Kidney (tissue), 14 donors: Measurements from ENCODE around the gene SPINT2. TPM values are rescaled to one million over a fixed set of nuclear protein-coding genes. Genes with fewer than 3 reads are reported as not detected.
A peak's percentile ranks its signal among the peaks of the same experiment; 100 is the strongest.

Experiments used
- DNase-seq, 5 donors: peaks; one replicate each; pipeline ENCODE4 v3.0.0-alpha.2; 2013 to 2020
- FAIRE-seq: peaks from 2 replicates; lab custom pipeline; 2012; peaks lifted over from hg19 to GRCh38; lab: Jason Lieb, UNC
- H3K27ac ChIP-seq, 2 donors: one replicate each; pipeline ENCODE4 v1.7.0; 2013; ENCODE audit warnings: low read depth in 2 of 2, low read length in 2 of 2, inconsistent platforms in 1 of 2
- H3K27me3 ChIP-seq: one replicate; pipeline ENCODE4 v1.7.1; 2013; ENCODE audit warnings: low read length, inconsistent platforms; ENCODE audit not compliant: control insufficient read depth, insufficient read depth
- H3K36me3 ChIP-seq, 3 donors: one replicate each; pipeline versions ENCODE4 v1.7.0 to v1.7.1; 2013; ENCODE audit warnings: low read length in 3 of 3, control low read depth in 1 of 3, inconsistent platforms in 1 of 3; ENCODE audit not compliant: insufficient read depth in 3 of 3, control insufficient read depth in 2 of 3
- H3K4me1 ChIP-seq, 3 donors: one replicate each; pipeline versions ENCODE4 v1.7.0 to v1.7.1; 2013; ENCODE audit warnings: low read length in 3 of 3, inconsistent platforms in 1 of 3, low read depth in 1 of 3; ENCODE audit not compliant: control insufficient read depth in 2 of 3, insufficient read depth in 2 of 3
- H3K4me3 ChIP-seq, 3 donors: one replicate each; pipeline versions ENCODE4 v1.7.0 to v1.8.1; 2013; ENCODE audit warnings: low read length in 3 of 3, control low read depth in 1 of 3, inconsistent platforms in 1 of 3
- H3K9ac ChIP-seq, 3 donors: one replicate each; pipeline versions ENCODE4 v1.7.0 to v1.7.1; 2013; ENCODE audit warnings: low read length in 3 of 3, control low read depth in 1 of 3, inconsistent platforms in 1 of 3
- H3K9me3 ChIP-seq, 3 donors: one replicate each; pipeline versions ENCODE4 v1.7.0 to v1.7.1; 2013; ENCODE audit warnings: low read length in 3 of 3, control low read depth in 1 of 3, inconsistent platforms in 1 of 3; ENCODE audit not compliant: control insufficient read depth in 2 of 3, insufficient read depth in 1 of 3
- intact Hi-C: fragments of 100-400 bp; cut with DNase I; formaldehyde crosslinking; loops from one replicate; pipeline ENCODE4 v1.11.1; 2022
- polyA plus RNA-seq: library from polyadenylated mRNA; stranded (reverse); fragments of 350-450 nt; fragmentation: Illumina TruSeq; extraction: RNeasy Lipid Tissue Mini Kit (QIAGEN cat#74804); gene quantifications from one replicate; pipeline ENCODE4 v1.2.3, GENCODE V29; 2014; ENCODE audit warnings: low read depth, low replicate concordance; ENCODE audit not compliant: insufficient read depth
- total RNA-seq: library from RNA; stranded (reverse); fragmentation: NEBNext Ultra II Directional; extraction: Animal tissue kit (Norgen Biotek cat#: 25700); gene quantifications from one replicate; pipeline ENCODE4 v1.2.1, GENCODE V29; 2021
- TF ChIP-seq, protein P1 (sequence below): IDR thresholded peaks from 3 replicates; pipeline ENCODE4 v1.5.1; 2012; ENCODE audit warnings: mild to moderate bottlenecking, moderate library complexity, borderline replicate concordance; ENCODE audit not compliant: insufficient read depth; ENCODE audit errors: extremely low read depth
- donor health status: control.
- donor health status: control.
- donor health status: control.
- donor health status: control.
- donor health status: control.
- donor health status: DM: yes; HTN: yes; CAD: no.
- donor health status: Normal renal cell carcinoma (clear cell type).

The SPINT2 gene
- total and polyA plus RNA-seq, 2 donors from 2014 or later: 381 to 425 TPM

DNA sequence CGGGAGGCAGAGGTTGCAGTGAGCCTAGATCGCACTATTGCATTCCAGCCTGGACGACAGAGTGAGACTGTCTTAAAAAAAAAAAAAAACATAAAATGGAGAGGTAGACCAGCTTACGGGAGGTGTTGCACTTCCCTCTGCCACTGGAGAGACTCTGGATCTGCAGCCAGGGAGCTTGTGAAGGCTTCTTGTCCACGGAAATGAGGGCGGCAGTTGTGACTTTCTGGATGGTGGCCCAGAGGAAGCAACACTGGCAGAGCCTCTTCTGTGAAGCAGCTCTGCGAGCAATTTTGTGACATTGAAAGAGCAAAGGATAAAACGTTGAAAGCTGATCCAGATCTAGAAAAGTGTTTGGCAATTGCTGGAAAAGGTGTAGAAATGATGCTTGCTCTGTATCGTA lies 10.4 kb downstream of the SPINT2 start:
- H3K27me3 ChIP-seq: no peaks in the 10 kb centered on the region
- H3K36me3 ChIP-seq: no peaks in the 10 kb centered on the region
- no peaks in the 10 kb centered on the region for H3K9me3 ChIP-seq
- H3K27ac ChIP-seq: peak overlapping the region in 1 of 2 donors; percentile 13
- FAIRE-seq (no peak), DNase-seq (no peak)
- no peak overlapping the region for H3K4me3 ChIP-seq
- intact Hi-C loops: no loop called here
- TF ChIP-seq, protein P1, sequence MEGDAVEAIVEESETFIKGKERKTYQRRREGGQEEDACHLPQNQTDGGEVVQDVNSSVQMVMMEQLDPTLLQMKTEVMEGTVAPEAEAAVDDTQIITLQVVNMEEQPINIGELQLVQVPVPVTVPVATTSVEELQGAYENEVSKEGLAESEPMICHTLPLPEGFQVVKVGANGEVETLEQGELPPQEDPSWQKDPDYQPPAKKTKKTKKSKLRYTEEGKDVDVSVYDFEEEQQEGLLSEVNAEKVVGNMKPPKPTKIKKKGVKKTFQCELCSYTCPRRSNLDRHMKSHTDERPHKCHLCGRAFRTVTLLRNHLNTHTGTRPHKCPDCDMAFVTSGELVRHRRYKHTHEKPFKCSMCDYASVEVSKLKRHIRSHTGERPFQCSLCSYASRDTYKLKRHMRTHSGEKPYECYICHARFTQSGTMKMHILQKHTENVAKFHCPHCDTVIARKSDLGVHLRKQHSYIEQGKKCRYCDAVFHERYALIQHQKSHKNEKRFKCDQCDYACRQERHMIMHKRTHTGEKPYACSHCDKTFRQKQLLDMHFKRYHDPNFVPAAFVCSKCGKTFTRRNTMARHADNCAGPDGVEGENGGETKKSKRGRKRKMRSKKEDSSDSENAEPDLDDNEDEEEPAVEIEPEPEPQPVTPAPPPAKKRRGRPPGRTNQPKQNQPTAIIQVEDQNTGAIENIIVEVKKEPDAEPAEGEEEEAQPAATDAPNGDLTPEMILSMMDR: no peak
- no peak overlapping the region for H3K9ac ChIP-seq
- H3K4me1 ChIP-seq: peaks cover 0 to 40% (median 33%) of the 10 kb centered on the region in 3 donors

DNA sequence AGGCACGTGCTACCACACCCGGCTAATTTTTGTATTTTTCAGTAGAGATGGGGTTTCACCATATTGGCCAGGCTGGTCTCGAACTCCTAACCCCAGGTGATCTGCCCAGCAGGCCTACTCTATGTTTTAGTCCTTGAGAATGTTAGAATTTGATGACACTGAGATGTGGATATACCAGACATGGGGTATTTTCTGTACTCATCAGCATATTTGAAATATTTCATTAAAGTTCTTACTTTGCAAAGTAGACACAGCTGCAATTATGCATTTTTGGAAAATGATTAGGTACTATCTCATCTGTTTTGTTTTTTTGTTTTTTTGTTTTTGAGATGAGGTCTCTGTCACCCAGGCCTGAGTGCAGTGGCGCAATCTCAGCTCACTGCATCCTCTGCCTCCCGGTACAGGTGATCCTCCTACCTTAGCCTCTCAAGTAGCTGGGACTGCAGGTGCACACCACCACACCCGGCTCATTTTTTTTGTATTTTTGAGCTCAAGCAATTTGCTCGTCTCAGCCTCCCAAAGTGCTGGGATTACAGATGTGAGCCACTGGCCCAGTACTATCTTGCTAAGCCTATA lies 12.7 kb downstream of the SPINT2 start:
- H3K36me3 ChIP-seq: peaks cover 0 to 3% (median 0%) of the 10 kb centered on the region in 3 donors
- peak overlapping the region; percentile 61 to 65 for H3K27ac ChIP-seq
- H3K4me3 ChIP-seq: no peak overlapping the region
- peak overlapping the region in 1 of 3 donors; percentile 42 for H3K9ac ChIP-seq
- H3K27me3 ChIP-seq: no peaks in the 10 kb centered on the region
- TF ChIP-seq, protein P1: no peak
- H3K4me1 ChIP-seq: peaks cover 0 to 48% (median 41%) of the 10 kb centered on the region in 3 donors
- intact Hi-C loops: no loop called here
- FAIRE-seq (no peak), DNase-seq (no peak)
- no peaks in the 10 kb centered on the region for H3K9me3 ChIP-seq

DNA sequence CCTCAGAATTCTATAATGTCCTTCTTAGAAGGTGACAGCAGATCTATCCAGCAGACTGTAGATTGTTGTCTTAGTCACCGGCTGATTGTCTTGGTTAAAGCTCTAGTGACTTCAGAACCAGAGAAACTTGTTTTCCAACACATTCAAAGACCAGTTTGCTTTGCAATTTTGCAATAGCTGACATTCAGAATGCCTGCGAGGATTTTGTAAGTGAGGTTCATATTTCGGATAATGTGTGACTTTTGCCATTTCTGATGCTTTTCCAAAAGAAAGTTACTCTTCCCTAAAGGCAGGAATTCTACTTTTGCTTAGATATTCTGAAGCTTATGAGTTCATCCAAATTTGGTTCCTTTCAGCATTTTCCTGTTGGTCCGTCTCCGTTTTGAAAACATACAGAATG lies 13.2 kb downstream of the SPINT2 start:
- no peaks in the 10 kb centered on the region for H3K9me3 ChIP-seq
- TF ChIP-seq, protein P1: no peak
- no peak for FAIRE-seq
- no peak for DNase-seq
- no peaks in the 10 kb centered on the region for H3K27me3 ChIP-seq
- H3K4me3 ChIP-seq: no peak overlapping the region
- H3K9ac ChIP-seq: peak overlapping the region in 1 of 3 donors; percentile 42
- H3K4me1 ChIP-seq: peaks cover 0 to 45% (median 43%) of the 10 kb centered on the region in 3 donors
- peaks cover 0 to 3% (median 0%) of the 10 kb centered on the region in 3 donors for H3K36me3 ChIP-seq
- peak overlapping the region; percentile 61 to 65 for H3K27ac ChIP-seq
- intact Hi-C loops: no loop called here
